K562 (cell line): ENCODE data around the gene TPSG1. TPM values are rescaled to one million over a fixed set of nuclear protein-coding genes. Genes with fewer than 3 reads are reported as not detected.

Experiments used
- CREBBP ChIP-seq: IDR thresholded peaks from one replicate; pipeline ENCODE4 v1.6.1; 2012; ENCODE audit warnings: low read depth, mild to moderate bottlenecking, control low read depth, inconsistent platforms, low read length
- CREM ChIP-seq: IDR thresholded peaks from 2 replicates; pipeline ENCODE4 v1.6.1; 2014; ENCODE audit warnings: antibody characterized with exemption, low read depth
- E2F3 ChIP-seq: fragments of 250-450 bp; sonication (Bioruptor Pico); IDR thresholded peaks from 2 replicates; pipeline ENCODE4 v1.4.0; 2020; ENCODE audit warnings: mild to moderate bottlenecking
- ESRRB ChIP-seq: fragments of 250-450 bp; sonication (Bioruptor Pico); IDR thresholded peaks from 2 replicates; pipeline ENCODE4 v1.5.0; 2020; ENCODE audit warnings: mild to moderate bottlenecking, moderate library complexity, borderline replicate concordance
- HIVEP1 ChIP-seq: fragments of 250-450 bp; sonication (Bioruptor Pico); IDR thresholded peaks from 2 replicates; pipeline ENCODE4 v1.4.0; 2020; ENCODE audit warnings: mild to moderate bottlenecking
- KLF16 ChIP-seq: IDR thresholded peaks from 2 replicates; pipeline ENCODE4 v1.6.1; 2016; ENCODE audit warnings: antibody characterized with exemption
- STAG1 ChIP-seq: sonication (generic); formaldehyde crosslinking; IDR thresholded peaks from 2 replicates; pipeline ENCODE4 v1.5.0; 2020; ENCODE audit warnings: missing genetic modification reagents, borderline replicate concordance
- TCF7 ChIP-seq: sonication (generic); IDR thresholded peaks from 2 replicates; pipeline ENCODE4 v1.6.1; 2016; ENCODE audit warnings: antibody characterized with exemption, borderline replicate concordance
- TOE1 ChIP-seq, 2 experiments: fragments of 450-650 bp in 1 of 2; sonication (generic) in 1 of 2; formaldehyde crosslinking in 1 of 2; IDR thresholded peaks; 2 replicates each; pipeline versions ENCODE4 v1.7.1 to v1.8.0; 2016 to 2022; ENCODE audit warnings: borderline replicate concordance in 2 of 2, mild to moderate bottlenecking in 2 of 2, antibody characterized with exemption in 1 of 2, inconsistent platforms in 1 of 2, low read depth in 1 of 2, missing genetic modification reagents in 1 of 2, moderate library complexity in 1 of 2
- ZNF318 ChIP-seq, 2 experiments: fragments of 450-650 bp; IDR thresholded peaks; 2 replicates each; pipeline ENCODE4 v1.6.1; 2016; ENCODE audit warnings: mild to moderate bottlenecking in 2 of 2, borderline replicate concordance in 1 of 2, low read depth in 1 of 2, moderate library complexity in 1 of 2
- ZNF551 ChIP-seq: fragments of 250-450 bp; sonication (Bioruptor Pico); IDR thresholded peaks from 2 replicates; pipeline ENCODE4 v1.5.0; 2021; ENCODE audit warnings: mild to moderate bottlenecking, moderate library complexity
- ZNF592 ChIP-seq: fragments of 450-650 bp; IDR thresholded peaks from 2 replicates; pipeline ENCODE4 v1.6.1; 2017; ENCODE audit warnings: antibody characterized with exemption, mild to moderate bottlenecking
- polyA plus RNA-seq, 8 experiments: library from polyadenylated mRNA; depleted of rRNA in 4 of 8; stranded (reverse) in 5 of 8; unstranded in 3 of 8; fragments of >200 nt; fragmentation: Nextera tagmentation in 2 of 8; fragmentation: Illumina TruSeq in 1 of 8; extraction: Ambion mirVana in 2 of 8; extraction: Trizol in 1 of 8; gene quantifications; 2 replicates each; pipeline versions ENCODE4 v1.2.1 to v1.2.3, GENCODE V29; 2011 to 2014; ENCODE audit warnings: inconsistent platforms in 1 of 8, missing spikeins in 1 of 8
- total RNA-seq, 7 experiments: library from RNA; depleted of rRNA in 6 of 7; stranded (reverse); fragments of >200 nt in 6 of 7; fragmentation: Illumina TruSeq in 2 of 7; extraction: Trizol in 2 of 7; gene quantifications; 2 replicates each; pipeline versions ENCODE4 v1.2.1 to v1.2.3, GENCODE V29; 2011 to 2021; ENCODE audit warnings: low replicate concordance in 1 of 7
- TF ChIP-seq, protein P1 (sequence below): fragments of 250-450 bp; sonication (Bioruptor Pico); IDR thresholded peaks from 2 replicates; pipeline ENCODE4 v1.4.0; 2020; ENCODE audit warnings: borderline replicate concordance

TPSG1 gene
- total and polyA plus RNA-seq, 9 of the 15 experiments (the other 6 are each of a cell fraction or from before 2014, with no cell fraction given) = not detected

- TF ChIP-seq HIVEP1 (CRISPR knock-in tag) (no peak), KLF16 (no peak), ZNF318 (IDR thresholded peaks at IDR 0.05; ENCODE audit: borderline replicate concordance in 1 of 2, low read depth in 1 of 2) (no peak), ZNF592 (no peak), TCF7 (no peak), ESRRB (CRISPR knock-in tag) (no peak), STAG1 (CRISPR knock-in tag) (no peak; the same call in 1 of the 2 replicates), CREM (peak; percentile 54; the same call in 1 of the 2 replicates), E2F3 (CRISPR knock-in tag) (no peak), CREBBP (no peak), ZNF551 (CRISPR knock-in tag) (no peak), TOE1 (IDR thresholded peaks at IDR 0.05; ENCODE audit: borderline replicate concordance) (no peak), TOE1 (CRISPR knock-in tag; IDR thresholded peaks at IDR 0.05; ENCODE audit: borderline replicate concordance, low read depth) (no peak)
- TF ChIP-seq, protein P1, sequence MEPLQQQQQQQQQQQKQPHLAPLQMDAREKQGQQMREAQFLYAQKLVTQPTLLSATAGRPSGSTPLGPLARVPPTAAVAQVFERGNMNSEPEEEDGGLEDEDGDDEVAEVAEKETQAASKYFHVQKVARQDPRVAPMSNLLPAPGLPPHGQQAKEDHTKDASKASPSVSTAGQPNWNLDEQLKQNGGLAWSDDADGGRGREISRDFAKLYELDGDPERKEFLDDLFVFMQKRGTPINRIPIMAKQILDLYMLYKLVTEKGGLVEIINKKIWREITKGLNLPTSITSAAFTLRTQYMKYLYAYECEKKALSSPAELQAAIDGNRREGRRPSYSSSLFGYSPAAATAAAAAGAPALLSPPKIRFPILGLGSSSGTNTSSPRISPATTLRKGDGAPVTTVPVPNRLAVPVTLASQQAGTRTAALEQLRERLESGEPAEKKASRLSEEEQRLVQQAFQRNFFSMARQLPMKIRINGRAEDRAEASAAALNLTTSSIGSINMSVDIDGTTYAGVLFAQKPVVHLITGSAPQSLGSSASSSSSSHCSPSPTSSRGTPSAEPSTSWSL = no peak
These were observed 36.5 kb downstream of the TPSG1 start (continued) for GRCh38 chr16:1188432-1189189.
